Adrenal gland (tissue), 12 donors: ENCODE data around the gene RYR2. TPM values are rescaled to one million over a fixed set of nuclear protein-coding genes. Genes with fewer than 3 reads are reported as not detected.

Experiments used
- DNase-seq, 7 donors: peaks; one replicate each; pipeline ENCODE4 v3.0.0-alpha.2; 2019 to 2020
- H3K27ac ChIP-seq, 5 donors: fragments of 200-600 bp; sonication (generic) in 4 of 5; 1 replicate in 3 of 5; 2 replicates in 2 of 5; pipeline versions ENCODE4 v1.5.1 to v1.8.0; 2016 to 2020; ENCODE audit warnings: mild to moderate bottlenecking in 1 of 5
- H3K27me3 ChIP-seq: fragments of 200-600 bp; 2 replicates; pipeline ENCODE4 v1.8.0; 2021
- H3K36me3 ChIP-seq, 2 donors: fragments of 200-600 bp; replicated peaks in 1 of 2; 1 replicate in 1 of 2; 2 replicates in 1 of 2; pipeline versions ENCODE4 v1.5.1 to v1.8.0; 2018 to 2022
- H3K4me1 ChIP-seq, 2 donors: fragments of 200-600 bp; replicated peaks in 1 of 2; 1 replicate in 1 of 2; 2 replicates in 1 of 2; pipeline versions ENCODE4 v1.5.1 to v1.8.0; 2018 to 2021
- H3K4me3 ChIP-seq, 4 donors: fragments of 200-600 bp; sonication (generic) in 3 of 4; one replicate each; pipeline ENCODE4 v1.5.1; 2016 to 2018
- H3K9me3 ChIP-seq, 3 donors: fragments of 200-600 bp; sonication (generic) in 1 of 3; replicated peaks in 1 of 3; 1 replicate in 2 of 3; 2 replicates in 1 of 3; pipeline versions ENCODE4 v1.5.1 to v1.8.0; 2016 to 2021
- POLR2A ChIP-seq, 2 donors: fragments of 450-650 bp; IDR thresholded peaks; one replicate each; pipeline ENCODE4 v1.6.1; 2017; ENCODE audit warnings: antibody characterized with exemption in 2 of 2, mild to moderate bottlenecking in 2 of 2, moderate library complexity in 1 of 2
- WGBS, 4 donors: extraction: QIAGEN DNeasy Blood & Tissue Kit in 2 of 4; methylation state at CpG; one replicate each; pipeline versions ENCODE4 v1.1.5 to v1.1.7; 2013 to 2017; 5-methylcytosine and 5-hydroxymethylcytosine counted together
- intact Hi-C, 2 donors: fragments of 100-400 bp; cut with DNase I; formaldehyde crosslinking; loops; one replicate each; pipeline versions ENCODE4 v1.14.1 to v1.15.0; 2022 to 2023
- microRNA-seq, 3 donors: library from miRNA; unstranded; fragments of <30 nt; microRNA quantifications; one replicate each; pipeline ENCODE4, GENCODE V29; 2017 to 2020
- polyA plus RNA-seq, 3 donors: library from polyadenylated mRNA; stranded (reverse); fragments of 200-250 nt in 2 of 3; fragments of 350-450 nt in 1 of 3; fragmentation: Illumina TruSeq in 1 of 3; extraction: RNeasy Lipid Tissue Mini Kit (QIAGEN cat#74804) in 1 of 3; gene quantifications; one replicate each; pipeline ENCODE4 v1.2.3, GENCODE V29; 2013 to 2014
- small RNA-seq, 2 donors: library from RNA; depleted of rRNA; stranded (forward); fragments of <200 nt; gene quantifications; one replicate each; pipeline ENCODE3, GENCODE V24; 2016
- total RNA-seq, 9 donors: library from RNA; depleted of rRNA in 4 of 9; stranded (reverse); fragments of >200 nt in 4 of 9; fragments of 120-200 nt in 1 of 9; fragmentation: NEBNext Ultra II Directional in 1 of 9; extraction: Animal tissue kit (Norgen Biotek cat#: 25700) in 1 of 9; gene quantifications; one replicate each; pipeline versions ENCODE4 v1.1.0 to v1.2.4, GENCODE V29; 2013 to 2023
- TF ChIP-seq, protein P1 (sequence below), 6 experiments: fragments of 450-650 bp in 4 of 6; fragments of 200-600 bp in 2 of 6; sonication (generic) in 1 of 6; IDR thresholded peaks; 1 replicate in 5 of 6; 2 replicates in 1 of 6; pipeline versions ENCODE4 v1.5.1 to v1.8.0; 2016 to 2021; ENCODE audit warnings: antibody characterized with exemption in 6 of 6, mild to moderate bottlenecking in 2 of 6, moderate library complexity in 1 of 6
- donor health status: healthy with polysubstance abuse.
- donor health status: Bipolar disorder and iron deficiency.
- donor health status: DM: yes; HTN: yes; CAD: no.
- donor health status: DM: no; HTN: no; CAD: no.
- donor health status: DM: no; HTN: no; CAD: no.
- donor health status: DM: yes; HTN: yes; CAD: no.

RYR2 gene
- total and polyA plus RNA-seq, 12 donors: 0.07 to 6.3 (median 0.18) TPM; not detected in 1

DNA sequence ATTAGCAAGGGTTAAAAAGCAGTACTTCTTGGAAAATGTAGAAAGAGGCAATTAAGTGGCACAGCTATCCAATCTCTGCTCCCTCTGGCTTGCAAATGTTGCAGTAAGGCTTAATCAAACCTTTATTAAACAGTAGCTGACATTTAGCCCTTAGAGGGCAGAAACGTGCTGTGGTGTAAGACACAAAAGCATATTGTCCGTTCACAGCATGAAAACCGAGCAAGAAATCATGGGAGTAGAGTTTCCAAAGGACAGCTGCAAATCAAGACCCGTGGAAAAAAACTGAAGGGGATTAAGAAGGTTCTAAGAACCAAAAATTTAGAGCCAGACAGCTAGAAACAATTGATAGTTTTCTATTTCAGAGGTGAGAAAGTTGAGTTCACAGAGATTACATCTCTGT lies 835.6 kb downstream of the RYR2 start:
- peaks cover 0 to 4% of the 10 kb centered on the region in 2 donors for H3K4me1 ChIP-seq
- DNase-seq: no peak
- intact Hi-C loops: no loop called here
- no peak overlapping the region for H3K4me3 ChIP-seq
- H3K27ac ChIP-seq: no peak overlapping the region
- no peaks in the 10 kb centered on the region for H3K36me3 ChIP-seq
- TF ChIP-seq, protein P1, sequence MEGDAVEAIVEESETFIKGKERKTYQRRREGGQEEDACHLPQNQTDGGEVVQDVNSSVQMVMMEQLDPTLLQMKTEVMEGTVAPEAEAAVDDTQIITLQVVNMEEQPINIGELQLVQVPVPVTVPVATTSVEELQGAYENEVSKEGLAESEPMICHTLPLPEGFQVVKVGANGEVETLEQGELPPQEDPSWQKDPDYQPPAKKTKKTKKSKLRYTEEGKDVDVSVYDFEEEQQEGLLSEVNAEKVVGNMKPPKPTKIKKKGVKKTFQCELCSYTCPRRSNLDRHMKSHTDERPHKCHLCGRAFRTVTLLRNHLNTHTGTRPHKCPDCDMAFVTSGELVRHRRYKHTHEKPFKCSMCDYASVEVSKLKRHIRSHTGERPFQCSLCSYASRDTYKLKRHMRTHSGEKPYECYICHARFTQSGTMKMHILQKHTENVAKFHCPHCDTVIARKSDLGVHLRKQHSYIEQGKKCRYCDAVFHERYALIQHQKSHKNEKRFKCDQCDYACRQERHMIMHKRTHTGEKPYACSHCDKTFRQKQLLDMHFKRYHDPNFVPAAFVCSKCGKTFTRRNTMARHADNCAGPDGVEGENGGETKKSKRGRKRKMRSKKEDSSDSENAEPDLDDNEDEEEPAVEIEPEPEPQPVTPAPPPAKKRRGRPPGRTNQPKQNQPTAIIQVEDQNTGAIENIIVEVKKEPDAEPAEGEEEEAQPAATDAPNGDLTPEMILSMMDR (IDR thresholded peaks at IDR 0.05): no peak
- no peak for TF ChIP-seq POLR2A (IDR thresholded peaks at IDR 0.05)
- WGBS, 4 donors: 53 to 62% (median 57%) methylated on average over 4 of the region's 4 CpGs
- H3K27me3 ChIP-seq: no peaks in the 10 kb centered on the region
- no peaks in the 10 kb centered on the region for H3K9me3 ChIP-seq

DNA sequence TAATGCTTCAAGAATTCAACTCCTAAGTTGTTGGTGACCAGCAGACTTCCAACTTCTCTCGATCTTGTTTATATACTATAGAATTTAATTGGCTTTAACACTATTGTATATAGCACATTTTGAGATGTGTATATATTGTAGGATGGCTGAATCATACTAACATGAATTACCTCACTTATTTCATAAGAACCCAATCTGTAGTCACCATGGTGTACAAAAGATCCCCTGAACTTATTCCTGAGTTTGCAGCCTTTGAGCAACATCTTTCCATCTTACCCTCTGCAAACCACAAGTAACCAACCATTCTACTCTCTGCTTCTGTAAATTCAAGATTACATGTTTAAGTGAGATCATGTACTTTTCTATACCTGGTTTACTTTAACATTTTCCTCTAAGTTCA lies 836.4 kb downstream of the RYR2 start:
- no peak for DNase-seq
- no peaks in the 10 kb centered on the region for H3K36me3 ChIP-seq
- TF ChIP-seq POLR2A (IDR thresholded peaks at IDR 0.05): no peak
- TF ChIP-seq, protein P1 (IDR thresholded peaks at IDR 0.05): no peak
- no peak overlapping the region for H3K4me3 ChIP-seq
- H3K9me3 ChIP-seq: no peaks in the 10 kb centered on the region
- no peaks in the 10 kb centered on the region for H3K4me1 ChIP-seq
- H3K27me3 ChIP-seq: no peaks in the 10 kb centered on the region
- WGBS, 4 donors: 88 to 100% (median 92%) methylated on average over 1 of the region's 1 CpG
- intact Hi-C loops: no loop called here
- no peak overlapping the region for H3K27ac ChIP-seq

DNA sequence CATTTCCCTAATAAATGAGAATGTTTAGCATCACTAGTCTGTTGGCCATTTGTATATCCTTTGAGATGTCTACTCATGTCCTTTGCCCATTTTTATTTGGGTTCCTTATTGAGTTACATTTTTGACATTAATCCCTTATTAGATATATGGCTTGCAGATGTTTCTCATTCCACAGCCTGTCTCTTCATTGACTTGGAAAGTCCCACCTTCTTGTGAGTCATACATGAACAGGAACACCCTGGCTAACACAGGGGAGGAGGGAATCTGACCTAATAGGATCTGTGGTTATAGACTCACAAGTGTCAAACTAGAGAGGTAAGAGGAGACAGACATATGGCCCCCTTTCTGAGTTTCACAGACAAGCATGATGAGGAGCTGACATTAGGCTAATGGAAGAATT lies 837.2 kb downstream of the RYR2 start:
- Histone ChIP-seq H3K9me3 (no peaks in the 10 kb centered on the region), H3K4me1 (no peaks in the 10 kb centered on the region), H3K36me3 (no peaks in the 10 kb centered on the region), H3K27me3 (no peaks in the 10 kb centered on the region), H3K4me3 (no peak overlapping the region), H3K27ac (no peak overlapping the region)
- intact Hi-C loops: no loop called here
- no peak for TF ChIP-seq POLR2A (IDR thresholded peaks at IDR 0.05)
- TF ChIP-seq, protein P1 (IDR thresholded peaks at IDR 0.05): no peak
- no peak for DNase-seq

Small RNAs within 50 kb of the gene (microRNA-seq; reads per million reads assigned to microRNA genes)
- 0 reads per million in 3 donors for gene MIR4428

Small RNAs within 50 kb of the gene (small RNA-seq; reads per million reads assigned to genes)
- gene MIR4428: 0 reads per million in 2 donors
- gene RF00402: 0 reads per million in 2 donors

Other genes with a start within 250 kb of the RYR2 start
- 10 to 100 TPM; 17.2 to 44.3 (median 28.6) TPM for gene MTR, start 246.9 kb upstream of the RYR2 start, total RNA-seq
- 10 to 100 TPM in 1 of 3 donors, 1 to 10 TPM in 2; 7.8 to 11.8 (median 9.3) TPM for gene MTR, start 246.9 kb upstream of the RYR2 start, polyA plus RNA-seq
- gene MT1HL1, start 37.7 kb upstream of the RYR2 start, total RNA-seq: not detected
- gene MT1HL1, start 37.7 kb upstream of the RYR2 start, polyA plus RNA-seq: not detected